Stomach (tissue), 4 donors: Measurements from ENCODE around the gene CAMSAP1.

ENCODE experiments used
- CTCF ChIP-seq, 7 experiments: fragments of 450-650 bp in 4 of 7; fragments of 200-600 bp in 3 of 7; sonication (generic) in 3 of 7; IDR thresholded peaks; one replicate each; pipeline ENCODE4 v1.5.1; 2016 to 2019; ENCODE audit warnings: antibody characterized with exemption in 7 of 7, control low read depth in 2 of 7, mild to moderate bottlenecking in 1 of 7
- POLR2A ChIP-seq, 4 donors: fragments of 450-650 bp; IDR thresholded peaks; one replicate each; pipeline ENCODE4 v1.6.1; 2016; ENCODE audit warnings: antibody characterized with exemption in 4 of 4, control low read depth in 2 of 4, mild to moderate bottlenecking in 1 of 4, moderate library complexity in 1 of 4

GRCh38 chr9:135827301-135827700, 80.0 kb downstream of the CAMSAP1 start:
- TF ChIP-seq CTCF (IDR thresholded peaks at IDR 0.05): no peak
- no peak for TF ChIP-seq POLR2A (IDR thresholded peaks at IDR 0.05)
